Measurements from ENCODE around the gene ZCWPW1.

The ZCWPW1 gene

GRCh38 chr7:100400656-100401055, 27.8 kb downstream of the ZCWPW1 start:
- H3K27ac ChIP-seq, result no peak overlapping the region
- TF ChIP-seq, protein P1, sequence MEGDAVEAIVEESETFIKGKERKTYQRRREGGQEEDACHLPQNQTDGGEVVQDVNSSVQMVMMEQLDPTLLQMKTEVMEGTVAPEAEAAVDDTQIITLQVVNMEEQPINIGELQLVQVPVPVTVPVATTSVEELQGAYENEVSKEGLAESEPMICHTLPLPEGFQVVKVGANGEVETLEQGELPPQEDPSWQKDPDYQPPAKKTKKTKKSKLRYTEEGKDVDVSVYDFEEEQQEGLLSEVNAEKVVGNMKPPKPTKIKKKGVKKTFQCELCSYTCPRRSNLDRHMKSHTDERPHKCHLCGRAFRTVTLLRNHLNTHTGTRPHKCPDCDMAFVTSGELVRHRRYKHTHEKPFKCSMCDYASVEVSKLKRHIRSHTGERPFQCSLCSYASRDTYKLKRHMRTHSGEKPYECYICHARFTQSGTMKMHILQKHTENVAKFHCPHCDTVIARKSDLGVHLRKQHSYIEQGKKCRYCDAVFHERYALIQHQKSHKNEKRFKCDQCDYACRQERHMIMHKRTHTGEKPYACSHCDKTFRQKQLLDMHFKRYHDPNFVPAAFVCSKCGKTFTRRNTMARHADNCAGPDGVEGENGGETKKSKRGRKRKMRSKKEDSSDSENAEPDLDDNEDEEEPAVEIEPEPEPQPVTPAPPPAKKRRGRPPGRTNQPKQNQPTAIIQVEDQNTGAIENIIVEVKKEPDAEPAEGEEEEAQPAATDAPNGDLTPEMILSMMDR (conservative IDR thresholded peaks at IDR 0.05), result no peak

DNA sequence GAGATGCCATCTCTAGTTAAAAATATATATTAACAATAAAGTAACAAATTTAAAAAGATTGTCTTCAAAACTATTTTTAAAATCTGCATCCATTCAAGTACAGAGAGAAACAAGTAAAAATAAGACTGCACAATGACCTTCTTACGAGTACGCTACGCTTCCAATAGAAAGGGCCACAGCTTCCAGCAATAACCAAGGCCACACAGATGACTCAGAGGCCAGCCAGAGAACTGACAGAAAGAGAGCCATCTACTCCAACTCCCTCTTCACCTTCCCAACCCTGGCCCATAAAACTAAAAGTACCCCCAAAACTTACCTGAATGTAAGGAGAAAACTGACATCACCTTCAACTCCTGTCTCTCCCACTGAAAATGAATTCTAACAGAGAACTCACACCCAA, 28.5 kb downstream of the ZCWPW1 start:
- H3K27ac ChIP-seq, result no peak overlapping the region
- TF ChIP-seq, protein P1 (conservative IDR thresholded peaks at IDR 0.05), result no peak

- TF ChIP-seq, protein P1 (conservative IDR thresholded peaks at IDR 0.05), result no peak
- H3K27ac ChIP-seq, result no peak overlapping the region
These were observed 30.3 kb downstream of the ZCWPW1 start for GRCh38 chr7:100398239-100398638.

DNA sequence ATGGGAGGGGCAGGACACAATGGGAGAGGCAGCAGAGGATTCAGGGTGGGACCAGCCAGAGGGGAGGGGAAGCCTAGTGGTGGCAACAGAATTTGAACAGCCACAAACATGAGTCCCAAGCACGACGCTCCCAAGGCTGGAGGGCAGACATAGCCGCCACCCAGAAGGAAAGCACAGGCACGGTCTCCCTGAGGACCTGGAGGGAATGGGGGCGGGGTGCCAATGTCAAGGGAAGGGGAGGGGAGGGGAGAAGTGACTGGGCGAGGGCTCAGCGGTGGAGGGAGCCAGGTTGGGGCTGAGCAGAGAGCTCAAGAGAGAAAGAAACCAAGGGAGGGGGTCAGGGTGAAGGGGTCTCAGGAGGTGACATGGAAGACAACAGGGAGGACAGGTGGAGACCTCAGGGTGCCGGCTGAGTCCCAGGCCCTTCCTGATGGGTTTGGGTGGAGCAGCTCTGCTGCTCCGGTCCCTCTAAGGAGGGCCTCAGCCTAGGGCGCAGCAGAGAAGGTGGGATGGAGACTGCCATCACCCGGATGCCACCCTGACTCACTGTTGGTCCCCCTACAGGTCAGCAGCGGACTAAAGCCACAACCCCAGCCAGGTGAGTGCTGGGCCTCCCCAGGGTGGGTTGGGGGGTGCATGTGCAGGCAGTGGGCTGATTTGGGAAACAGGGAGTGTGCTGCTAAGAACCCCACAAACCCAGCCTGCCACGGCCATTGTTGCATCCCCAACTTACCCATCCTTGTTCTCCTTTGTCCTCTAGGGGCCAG, 31.0 kb downstream of the ZCWPW1 start:
- no peak overlapping the region for H3K27ac ChIP-seq
- TF ChIP-seq, protein P1 (conservative IDR thresholded peaks at IDR 0.05), result no peak

GRCh38 chr7:100396421-100396982, 32.0 kb downstream of the ZCWPW1 start:
- TF ChIP-seq, protein P1 (conservative IDR thresholded peaks at IDR 0.05), result no peak
- H3K27ac ChIP-seq, result no peak overlapping the region

DNA sequence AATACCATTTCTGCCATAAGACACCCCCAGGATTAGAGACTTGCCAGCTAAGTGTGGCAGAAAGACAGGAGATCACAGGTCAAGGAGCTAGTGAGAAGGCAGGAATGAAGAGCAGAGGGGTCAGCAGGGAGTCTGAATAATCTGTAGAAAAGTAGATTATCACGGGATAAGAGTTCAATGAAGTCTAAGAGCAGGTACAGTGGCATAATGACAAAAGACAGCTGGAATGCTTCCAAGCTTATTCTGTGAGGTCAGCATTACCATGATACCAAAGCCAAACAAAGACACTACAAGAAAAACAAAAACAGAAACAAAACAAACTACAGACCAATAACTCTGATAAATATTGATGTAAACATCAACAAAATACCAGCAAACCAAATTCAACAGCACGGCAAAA, 34.4 kb downstream of the ZCWPW1 start:
- TF ChIP-seq, protein P1 (conservative IDR thresholded peaks at IDR 0.05), result no peak
- H3K27ac ChIP-seq, result no peak overlapping the region

- TF ChIP-seq, protein P1 (conservative IDR thresholded peaks at IDR 0.05), result no peak
These were observed 35.1 kb downstream of the ZCWPW1 start for GRCh38 chr7:100393233-100393905.

More at GRCh38 chr7:100393233-100393905, 35.1 kb downstream of the ZCWPW1 start:
- no peak overlapping the region for H3K27ac ChIP-seq

Measured in VCaP (cell line).